Measurements from ENCODE around the gene RPL31.

RPL31 gene

DNA sequence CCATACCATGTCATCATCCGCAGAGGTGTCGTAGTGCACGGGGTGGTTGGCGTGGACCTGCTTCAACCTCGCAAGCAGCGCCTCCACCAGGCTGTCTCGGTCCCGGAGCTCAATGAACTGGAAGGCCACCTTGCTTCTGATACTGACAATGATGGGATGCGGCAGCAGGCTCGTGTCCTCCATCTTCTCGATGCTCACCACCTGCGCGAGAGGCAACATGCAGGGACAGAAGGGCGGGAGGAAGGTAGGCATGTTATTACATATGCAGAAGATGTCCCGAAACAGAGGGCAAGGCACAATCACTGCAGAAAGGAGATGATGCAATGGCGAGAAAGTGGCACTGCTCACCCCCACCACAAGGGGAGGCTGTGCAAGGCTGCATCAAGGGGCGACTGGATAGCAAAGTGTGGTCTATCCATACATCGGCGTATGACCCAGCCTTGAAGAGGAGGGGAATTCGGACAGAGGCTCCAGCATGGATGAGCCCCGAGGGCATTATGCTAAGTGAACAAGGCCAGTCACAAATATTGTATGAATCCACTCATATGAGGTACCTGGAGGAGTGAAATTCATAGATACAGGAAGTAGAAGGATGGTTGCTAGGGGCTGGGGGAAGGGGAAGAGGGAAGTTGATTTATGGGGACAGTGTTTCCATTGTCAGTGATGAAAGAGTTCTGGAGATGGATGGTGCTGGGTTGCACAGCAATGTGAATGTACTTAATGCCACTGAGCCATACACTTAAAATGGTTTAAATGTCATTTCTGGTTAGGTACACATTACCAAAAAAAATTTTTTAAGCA is 36.6 kb downstream of the RPL31 start:
- no peak for DNase-seq (ENCODE audit: low read depth, low spot score)
- TF ChIP-seq, protein P1, sequence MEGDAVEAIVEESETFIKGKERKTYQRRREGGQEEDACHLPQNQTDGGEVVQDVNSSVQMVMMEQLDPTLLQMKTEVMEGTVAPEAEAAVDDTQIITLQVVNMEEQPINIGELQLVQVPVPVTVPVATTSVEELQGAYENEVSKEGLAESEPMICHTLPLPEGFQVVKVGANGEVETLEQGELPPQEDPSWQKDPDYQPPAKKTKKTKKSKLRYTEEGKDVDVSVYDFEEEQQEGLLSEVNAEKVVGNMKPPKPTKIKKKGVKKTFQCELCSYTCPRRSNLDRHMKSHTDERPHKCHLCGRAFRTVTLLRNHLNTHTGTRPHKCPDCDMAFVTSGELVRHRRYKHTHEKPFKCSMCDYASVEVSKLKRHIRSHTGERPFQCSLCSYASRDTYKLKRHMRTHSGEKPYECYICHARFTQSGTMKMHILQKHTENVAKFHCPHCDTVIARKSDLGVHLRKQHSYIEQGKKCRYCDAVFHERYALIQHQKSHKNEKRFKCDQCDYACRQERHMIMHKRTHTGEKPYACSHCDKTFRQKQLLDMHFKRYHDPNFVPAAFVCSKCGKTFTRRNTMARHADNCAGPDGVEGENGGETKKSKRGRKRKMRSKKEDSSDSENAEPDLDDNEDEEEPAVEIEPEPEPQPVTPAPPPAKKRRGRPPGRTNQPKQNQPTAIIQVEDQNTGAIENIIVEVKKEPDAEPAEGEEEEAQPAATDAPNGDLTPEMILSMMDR (IDR thresholded peaks at IDR 0.05; ENCODE audit: low read depth, low read length), result peak; percentile 54
- H3K4me3 ChIP-seq (ENCODE audit: low read depth, low read length), result no peak overlapping the region
- in situ Hi-C loops (cut with HindIII; ENCODE audit: low sequenced_read_pairs), result no loop called here

DNA sequence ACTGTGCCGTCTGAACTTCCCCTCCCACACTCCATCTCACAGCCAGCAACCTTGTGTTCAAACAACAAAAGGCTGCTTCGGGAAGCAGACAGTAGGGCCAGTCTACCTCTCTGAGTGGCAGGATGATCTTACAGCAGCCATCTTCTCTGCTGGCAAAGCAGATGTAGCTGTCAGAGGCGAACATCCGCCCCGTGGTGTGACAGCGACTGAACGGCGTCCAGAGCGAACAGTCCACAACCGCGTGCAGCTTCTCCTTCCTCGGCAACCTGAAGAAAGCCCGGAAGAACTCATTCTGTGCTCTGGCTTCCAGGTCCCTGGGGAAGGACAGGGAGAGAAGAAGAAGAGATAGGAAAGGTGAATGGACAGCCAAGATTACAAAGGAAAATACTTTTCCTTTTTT is 38.0 kb downstream of the RPL31 start:
- H3K4me3 ChIP-seq (ENCODE audit: low read depth, low read length), result no peak overlapping the region
- no peak for DNase-seq (ENCODE audit: low read depth, low spot score)
- in situ Hi-C loops (cut with HindIII; ENCODE audit: low sequenced_read_pairs), result no loop called here
- TF ChIP-seq, protein P1 (IDR thresholded peaks at IDR 0.05; ENCODE audit: low read depth, low read length), result no peak

DNA sequence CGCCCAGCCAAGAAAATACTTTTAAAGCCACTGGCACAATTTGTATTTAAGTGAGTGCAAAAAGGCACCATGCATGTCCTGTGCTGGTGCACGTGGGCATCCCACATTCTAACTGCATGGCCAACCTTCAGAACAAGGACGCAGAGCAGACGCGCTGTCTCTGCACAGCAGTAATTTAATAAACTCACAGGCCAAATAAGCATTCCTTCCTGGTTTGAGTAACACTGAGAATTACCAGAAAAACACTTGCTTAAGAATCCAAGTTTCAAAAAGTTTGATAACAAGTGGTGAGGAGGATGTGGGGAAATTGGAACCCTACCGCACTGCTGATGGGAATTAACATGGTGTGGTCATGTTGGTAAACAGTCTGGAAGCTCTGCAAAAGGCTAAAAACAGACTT is 38.7 kb downstream of the RPL31 start:
- no peak for DNase-seq (ENCODE audit: low read depth, low spot score)
- TF ChIP-seq, protein P1 (IDR thresholded peaks at IDR 0.05; ENCODE audit: low read depth, low read length), result no peak
- H3K4me3 ChIP-seq (ENCODE audit: low read depth, low read length), result no peak overlapping the region
- in situ Hi-C loops (cut with HindIII; ENCODE audit: low sequenced_read_pairs), result no loop called here

DNA sequence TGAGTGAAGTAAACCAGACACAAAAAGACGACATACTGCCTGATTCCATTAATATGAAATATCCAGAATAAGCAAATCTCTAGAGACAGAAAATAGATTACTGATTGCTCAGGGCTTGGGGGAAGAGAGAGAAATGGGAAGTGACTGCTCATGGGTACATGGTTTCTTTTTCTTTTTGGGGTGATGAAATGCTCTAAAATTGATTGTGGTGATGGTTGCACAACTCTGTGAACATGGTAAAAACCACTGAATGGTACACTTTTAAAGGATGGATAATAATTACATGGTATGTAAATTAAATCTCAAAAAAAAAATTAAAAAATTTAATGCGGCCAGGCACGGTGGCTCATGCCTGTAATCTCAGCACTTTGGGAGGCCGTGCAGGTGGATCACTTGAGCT is 39.3 kb downstream of the RPL31 start:
- no peak overlapping the region for H3K4me3 ChIP-seq (ENCODE audit: low read depth, low read length)
- no peak for DNase-seq (ENCODE audit: low read depth, low spot score)
- TF ChIP-seq, protein P1 (IDR thresholded peaks at IDR 0.05; ENCODE audit: low read depth, low read length), result no peak
- in situ Hi-C loops (cut with HindIII; ENCODE audit: low sequenced_read_pairs), result no loop called here

DNA sequence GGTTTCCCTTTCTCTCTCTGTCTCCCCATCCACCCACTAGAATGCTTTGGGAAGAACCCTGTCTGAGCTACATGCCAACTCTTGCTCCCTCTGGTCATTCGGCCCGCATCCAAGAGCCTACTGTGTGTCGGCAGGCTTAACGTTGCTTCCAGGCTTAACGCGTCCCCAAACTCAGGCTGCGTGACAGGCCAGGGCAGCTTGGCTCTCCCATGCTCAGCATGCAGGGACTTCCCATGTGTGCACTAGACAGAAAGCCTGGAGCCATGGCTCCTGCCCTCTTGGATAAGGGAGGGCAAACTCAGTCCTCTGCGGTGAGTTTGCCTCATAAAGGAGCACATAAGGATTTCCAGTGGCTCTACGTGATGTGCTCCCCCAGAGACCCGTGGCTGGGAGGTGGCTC is 43.2 kb downstream of the RPL31 start:
- in situ Hi-C loops (cut with HindIII; ENCODE audit: low sequenced_read_pairs), result no loop called here
- TF ChIP-seq, protein P1 (IDR thresholded peaks at IDR 0.05; ENCODE audit: low read depth, low read length), result no peak
- no peak for DNase-seq (ENCODE audit: low read depth, low spot score)
- H3K4me3 ChIP-seq (ENCODE audit: low read depth, low read length), result no peak overlapping the region

DNA sequence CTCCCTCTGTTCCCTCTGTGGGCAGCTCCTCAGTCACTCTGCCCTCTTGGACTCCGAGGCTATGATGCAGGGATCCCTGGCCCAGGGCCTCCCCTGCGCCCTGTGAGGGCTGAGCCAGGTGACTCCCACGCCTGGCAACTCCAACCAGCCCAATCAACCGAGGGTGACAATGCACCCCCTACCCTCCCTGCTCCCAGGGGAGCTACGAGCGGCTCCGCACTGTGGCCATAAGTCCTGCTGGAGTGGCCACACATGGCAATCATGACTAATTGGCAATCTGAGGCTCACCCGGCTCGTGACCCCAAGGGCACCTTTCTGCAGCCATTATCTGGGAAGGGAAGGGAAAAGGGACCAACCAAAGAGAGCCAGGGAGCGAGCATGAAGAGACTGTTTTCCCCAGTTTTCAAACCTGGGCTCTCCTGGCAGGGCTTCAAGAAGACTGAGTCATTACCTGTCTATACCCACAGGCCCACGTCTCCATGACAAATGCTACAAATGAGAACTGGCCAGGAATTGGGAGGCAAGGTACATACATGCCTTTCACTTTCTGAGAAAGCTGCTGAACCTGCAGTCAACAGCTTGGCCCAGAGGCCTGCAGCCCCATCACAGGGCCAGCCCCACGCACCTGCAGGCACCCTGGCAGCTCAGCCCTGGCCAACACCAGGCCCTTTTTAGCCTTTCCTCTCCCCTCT is 45.1 kb downstream of the RPL31 start:
- TF ChIP-seq, protein P1 (IDR thresholded peaks at IDR 0.05; ENCODE audit: low read depth, low read length), result no peak
- DNase-seq (ENCODE audit: low read depth, low spot score), result peak; percentile 26
- no peak overlapping the region for H3K4me3 ChIP-seq (ENCODE audit: low read depth, low read length)
- in situ Hi-C loops (cut with HindIII; ENCODE audit: low sequenced_read_pairs), result no loop called here

Data from astrocyte of the spinal cord (primary cell).